H9 (cell line): ENCODE results near the gene CRP. TPM values are rescaled to one million over a fixed set of nuclear protein-coding genes. Genes with fewer than 3 reads are reported as not detected.

Experiments
- DNase-seq: peaks from one replicate; pipeline ENCODE4 v3.0.0-alpha.2; 2017
- H2AFZ ChIP-seq: one replicate; pipeline ENCODE4 v1.6.1; 2013; ENCODE audit warnings: mild to moderate bottlenecking, low read length, control low read depth, moderate library complexity
- H2AK5ac ChIP-seq: 2 replicates; pipeline ENCODE4 v1.6.1; 2013; ENCODE audit warnings: low read length, control low read depth, mixed read lengths; ENCODE audit not compliant: insufficient read length
- H2BK120ac ChIP-seq: one replicate; pipeline ENCODE4 v1.6.1; 2013; ENCODE audit warnings: low read depth, mild to moderate bottlenecking, low read length, control low read depth, inconsistent platforms; ENCODE audit not compliant: poor library complexity, severe bottlenecking
- H2BK12ac ChIP-seq: 2 replicates; pipeline ENCODE4 v1.6.1; 2013; ENCODE audit warnings: low read length, control low read depth, mixed read lengths, low read depth; ENCODE audit not compliant: insufficient read length
- H2BK15ac ChIP-seq: 2 replicates; pipeline ENCODE4 v1.6.1; 2013; ENCODE audit warnings: low read depth, low read length, control low read depth
- H2BK20ac ChIP-seq: one replicate; pipeline ENCODE4 v1.6.1; 2013; ENCODE audit warnings: low read depth, mild to moderate bottlenecking, low read length, control low read depth, inconsistent platforms; ENCODE audit not compliant: poor library complexity, severe bottlenecking
- H2BK5ac ChIP-seq: 2 replicates; pipeline ENCODE4 v1.6.1; 2013; ENCODE audit warnings: low read length, control low read depth, mixed read lengths; ENCODE audit not compliant: insufficient read length
- H3K14ac ChIP-seq: 2 replicates; pipeline ENCODE4 v1.6.1; 2013; ENCODE audit warnings: low read length, control low read depth; ENCODE audit not compliant: insufficient read depth
- H3K18ac ChIP-seq: 2 replicates; pipeline ENCODE4 v1.6.1; 2013; ENCODE audit warnings: low read depth, mild to moderate bottlenecking, mixed read lengths, low read length, control low read depth; ENCODE audit not compliant: insufficient read length
- H3K23ac ChIP-seq: 2 replicates; pipeline ENCODE4 v1.6.1; 2013; ENCODE audit warnings: low read length, control low read depth, mixed read lengths, low read depth; ENCODE audit not compliant: insufficient read length
- H3K23me2 ChIP-seq: 2 replicates; pipeline ENCODE4 v1.6.1; 2013; ENCODE audit warnings: low read depth, mild to moderate bottlenecking, mixed read lengths, low read length, control low read depth; ENCODE audit not compliant: insufficient read length, poor library complexity, severe bottlenecking
- H3K27ac ChIP-seq: 2 replicates; pipeline ENCODE4 v1.5.1; 2013; ENCODE audit warnings: low read length, control low read depth, mixed read lengths, low read depth; ENCODE audit not compliant: insufficient read length
- H3K27me3 ChIP-seq: 2 replicates; pipeline ENCODE4 v1.6.1; 2013; ENCODE audit warnings: low read length, control low read depth, inconsistent platforms; ENCODE audit not compliant: insufficient read depth
- H3K4ac ChIP-seq: 2 replicates; pipeline ENCODE4 v1.6.1; 2013; ENCODE audit warnings: low read depth, mild to moderate bottlenecking, control low read depth, inconsistent platforms, low read length, moderate library complexity
- H3K4me1 ChIP-seq: 2 replicates; pipeline ENCODE4 v1.6.1; 2013; ENCODE audit warnings: low read length, control low read depth, inconsistent platforms; ENCODE audit not compliant: insufficient read depth
- H3K4me2 ChIP-seq: 2 replicates; pipeline ENCODE4 v1.6.1; 2013; ENCODE audit warnings: low read length, control low read depth, mixed read lengths; ENCODE audit not compliant: insufficient read length, insufficient read depth
- H3K56ac ChIP-seq: 2 replicates; pipeline ENCODE4 v1.6.1; 2013; ENCODE audit warnings: low read depth, mild to moderate bottlenecking, mixed read lengths, low read length, control low read depth; ENCODE audit not compliant: insufficient read length
- H3K79me1 ChIP-seq: 2 replicates; pipeline ENCODE4 v1.6.1; 2013; ENCODE audit warnings: low read depth, mild to moderate bottlenecking, moderate library complexity, low read length, control low read depth, inconsistent platforms; ENCODE audit not compliant: insufficient read depth, poor library complexity, severe bottlenecking
- H3K79me2 ChIP-seq: 2 replicates; pipeline ENCODE4 v1.6.1; 2013; ENCODE audit warnings: low read length, control low read depth, inconsistent platforms; ENCODE audit not compliant: insufficient read depth
- H3K9ac ChIP-seq: 2 replicates; pipeline ENCODE4 v1.6.1; 2013; ENCODE audit warnings: low read length, control low read depth, mixed read lengths; ENCODE audit not compliant: insufficient read length; ENCODE audit errors: extremely low read depth
- H3K9me3 ChIP-seq: one replicate; pipeline ENCODE4 v1.6.1; 2013; ENCODE audit warnings: low read depth, low read length, inconsistent platforms; ENCODE audit not compliant: control insufficient read depth
- H3T11ph ChIP-seq: one replicate; pipeline ENCODE4 v1.6.1; 2013; ENCODE audit warnings: mild to moderate bottlenecking, low read length, control low read depth, inconsistent platforms
- H4K20me1 ChIP-seq: one replicate; pipeline ENCODE4 v1.6.1; 2013; ENCODE audit not compliant: control insufficient read depth, insufficient read length, insufficient read depth
- H4K5ac ChIP-seq: 2 replicates; pipeline ENCODE4 v1.6.1; 2013; ENCODE audit warnings: low read depth, mild to moderate bottlenecking, mixed read lengths, low read length, control low read depth; ENCODE audit not compliant: insufficient read length
- H4K8ac ChIP-seq: replicated peaks from 2 replicates; pipeline ENCODE4 v1.6.1; 2013; ENCODE audit warnings: low read length, control low read depth, mixed read lengths, low read depth; ENCODE audit not compliant: insufficient read length
- H4K91ac ChIP-seq: 2 replicates; pipeline ENCODE4 v1.6.1; 2013; ENCODE audit warnings: low read depth, mild to moderate bottlenecking, moderate library complexity, mixed read lengths, low read length, control low read depth; ENCODE audit not compliant: insufficient read length
- H3K27ac Mint-ChIP-seq, 3 experiments: 2 replicates in 2 of 3; 3 replicates in 1 of 3; pipeline ENCODE4 v1.8.0; 2020 to 2021; ENCODE audit warnings: mixed read lengths in 3 of 3, mild to moderate bottlenecking in 1 of 3, moderate library complexity in 1 of 3
- H3K27me3 Mint-ChIP-seq: 2 replicates; pipeline ENCODE4 v1.8.0; 2021; ENCODE audit warnings: low read depth, mild to moderate bottlenecking, moderate library complexity, mixed read lengths
- H3K36me3 Mint-ChIP-seq, 3 experiments: 2 replicates in 2 of 3; 3 replicates in 1 of 3; pipeline ENCODE4 v1.8.0; 2020 to 2021; ENCODE audit warnings: low read depth in 3 of 3, mixed read lengths in 3 of 3; ENCODE audit not compliant: insufficient read depth in 1 of 3
- H3K4me1 Mint-ChIP-seq, 2 experiments: 2 replicates each; pipeline ENCODE4 v1.8.0; 2020; ENCODE audit warnings: mixed read lengths in 2 of 2
- H3K4me3 Mint-ChIP-seq, 2 experiments: 2 replicates in 1 of 2; 3 replicates in 1 of 2; pipeline ENCODE4 v1.8.0; 2020 to 2021; ENCODE audit warnings: mild to moderate bottlenecking in 2 of 2, mixed read lengths in 2 of 2, moderate library complexity in 1 of 2
- H3K9me3 Mint-ChIP-seq, 2 experiments: 2 replicates in 1 of 2; 3 replicates in 1 of 2; pipeline ENCODE4 v1.8.0; 2020; ENCODE audit warnings: mild to moderate bottlenecking in 2 of 2, mixed read lengths in 2 of 2, moderate library complexity in 1 of 2
- CTCF ChIP-seq: fragments of 200-600 bp; sonication (generic); conservative IDR thresholded peaks from 3 replicates; pipeline ENCODE4 v1.8.0; 2021; ENCODE audit warnings: antibody characterized with exemption, mild to moderate bottlenecking
- WGBS: extraction: QIAGEN DNeasy Blood & Tissue Kit; methylation state at CpG from one replicate; pipeline ENCODE4 v1.1.7; 2013; ENCODE audit warnings: missing lambda C conversion rate, low lambda C conversion rate, mixed read lengths; ENCODE audit not compliant: insufficient read length; ENCODE audit errors: extremely low coverage; 5-methylcytosine and 5-hydroxymethylcytosine counted together
- total RNA-seq: library from RNA; stranded (reverse); gene quantifications from 2 replicates; pipeline ENCODE4 v1.2.1, GENCODE V29; 2021

The CRP gene
- total RNA-seq, 1 experiment from 2014 or later: not detected

GRCh38 chr1:159748370-159748769, 34.0 kb upstream of the CRP start:
- Histone ChIP-seq H3K9ac (no peak overlapping the region), H2AK5ac (no peak overlapping the region), H3K23ac (no peak overlapping the region), H2BK5ac (no peak overlapping the region), H2BK12ac (no peak overlapping the region), H3K18ac (no peak overlapping the region), H3K4me2 (no peak overlapping the region), H3K56ac (no peak overlapping the region), H2BK20ac (no peak overlapping the region), H4K20me1 (no peaks in the 10 kb centered on the region), H4K8ac (no peak overlapping the region), H2BK15ac (no peak overlapping the region), H4K91ac (no peak overlapping the region), H3K79me2 (no peaks in the 10 kb centered on the region), H3K23me2 (no peaks in the 10 kb centered on the region), H3K27me3 (no peaks in the 10 kb centered on the region), H3K27ac (no peak overlapping the region), H3K79me1 (no peaks in the 10 kb centered on the region), H4K5ac (no peak overlapping the region), H3T11ph (no peak overlapping the region), H3K4me1 (no peaks in the 10 kb centered on the region), H3K9me3 (no peaks in the 10 kb centered on the region), H2BK120ac (no peak overlapping the region), H3K14ac (no peak overlapping the region), H2AFZ (no peak overlapping the region), H3K4ac (no peak overlapping the region)
- WGBS: no CpG with 5 or more reads among the region's 1 CpG
- no peaks in the 10 kb centered on the region; the same call in none of the 2 replicates for H3K27me3 Mint-ChIP-seq
- no peaks in the 10 kb centered on the region for H3K36me3 Mint-ChIP-seq
- H3K9me3 Mint-ChIP-seq: no peaks in the 10 kb centered on the region; a peak in 1 of 5 replicates
- no peak overlapping the region for H3K4me3 Mint-ChIP-seq
- no peaks in the 10 kb centered on the region for H3K4me1 Mint-ChIP-seq
- no peak overlapping the region for H3K27ac Mint-ChIP-seq
- TF ChIP-seq CTCF: no peak
- no peak for DNase-seq
